HG03457 (cell line): ENCODE results near the gene CTXN3.

Experiments used
- ATAC-seq: cut with Tn5 transposase; IDR thresholded peaks from one replicate; pipeline ENCODE4 v1.9.1; 2021; ENCODE audit warnings: moderate number of reproducible peaks; ENCODE audit not compliant: unreplicated experiment

CTXN3 gene

DNA sequence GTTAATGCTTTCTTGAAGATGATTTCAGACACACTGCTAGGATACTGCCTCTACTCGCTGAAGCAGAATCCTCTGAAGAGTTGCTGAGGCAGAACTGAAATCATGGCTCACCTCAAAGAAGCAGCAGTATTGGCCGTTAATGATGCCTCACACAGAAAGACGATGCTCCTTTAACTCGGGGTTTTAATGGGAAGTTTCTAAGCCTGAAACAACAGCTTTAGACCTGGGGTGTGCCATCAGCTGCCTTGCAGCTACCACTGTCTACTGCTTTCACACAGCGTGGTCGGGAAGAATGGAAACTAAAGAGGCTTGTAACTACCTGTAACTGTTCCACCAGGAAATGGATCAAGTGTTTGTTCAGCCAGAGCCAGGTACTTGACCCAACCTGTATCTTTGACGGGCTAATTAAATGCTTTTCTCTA lies at the start of gene CTXN3:
CTXN3 (plus strand) TSS at position 65 of the 422 bp plus-strand sequence. CDS start 8,440 bp downstream, outside the sequence.
- ATAC-seq, result no peak

DNA sequence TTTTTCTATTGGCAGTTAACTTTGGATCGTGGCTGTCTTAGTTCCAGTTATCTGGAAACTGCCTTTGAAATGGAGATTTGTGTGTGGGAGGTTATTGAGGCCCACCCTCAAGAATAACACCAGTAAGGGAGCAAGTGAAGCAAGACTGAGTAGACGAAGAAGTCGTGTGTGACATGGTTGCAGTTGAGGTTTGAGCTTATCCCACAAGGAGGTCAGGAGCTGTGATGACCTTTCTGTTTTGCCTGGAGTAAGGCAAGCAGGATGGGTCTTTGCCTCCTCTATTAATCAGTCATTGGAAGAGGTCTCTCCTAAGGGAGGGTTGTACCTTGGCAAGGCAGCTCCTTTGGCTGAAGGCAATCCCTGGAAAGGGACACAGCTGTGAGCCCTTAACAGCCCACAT lies 49.6 kb upstream of the CTXN3 start:
- ATAC-seq, result no peak

DNA sequence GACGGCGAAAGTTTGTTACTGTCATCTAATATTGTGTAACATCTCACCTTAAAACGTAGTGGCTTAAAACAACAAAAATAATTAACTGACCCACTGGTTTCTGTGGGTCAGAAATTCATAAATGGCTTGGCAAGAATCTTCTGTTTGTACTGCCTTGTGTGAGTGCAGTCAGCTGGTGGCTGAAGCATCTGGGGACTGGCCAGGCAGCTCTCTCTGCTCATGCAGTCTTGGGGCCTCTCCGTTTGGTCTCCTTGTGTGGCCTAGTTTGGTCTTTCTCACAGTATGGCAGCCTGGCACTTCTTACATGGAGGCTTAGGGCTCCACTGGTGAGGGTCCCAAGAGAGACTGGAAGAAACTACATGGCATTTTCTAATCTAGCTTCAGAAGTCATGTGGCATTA lies 49.0 kb upstream of the CTXN3 start:
- no peak for ATAC-seq

DNA sequence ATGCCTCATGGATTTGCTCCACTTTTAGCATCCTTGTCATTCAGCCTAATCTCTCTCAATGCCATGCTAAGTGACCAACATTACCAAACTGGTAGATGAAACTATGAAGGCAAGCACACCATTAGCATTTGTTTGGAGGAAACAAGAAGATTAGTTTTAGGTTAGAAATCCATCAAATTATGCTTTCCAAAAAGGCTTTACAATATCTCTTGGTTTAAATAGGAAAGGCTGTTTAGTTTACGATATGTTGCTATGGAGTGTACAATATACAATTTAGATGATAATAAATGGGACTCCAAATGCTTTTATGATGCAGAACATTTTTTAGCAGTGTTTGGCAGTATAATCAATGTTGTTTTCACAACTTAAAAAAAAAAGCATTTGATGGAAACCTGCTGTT lies 47.8 kb upstream of the CTXN3 start:
- ATAC-seq, result no peak

DNA sequence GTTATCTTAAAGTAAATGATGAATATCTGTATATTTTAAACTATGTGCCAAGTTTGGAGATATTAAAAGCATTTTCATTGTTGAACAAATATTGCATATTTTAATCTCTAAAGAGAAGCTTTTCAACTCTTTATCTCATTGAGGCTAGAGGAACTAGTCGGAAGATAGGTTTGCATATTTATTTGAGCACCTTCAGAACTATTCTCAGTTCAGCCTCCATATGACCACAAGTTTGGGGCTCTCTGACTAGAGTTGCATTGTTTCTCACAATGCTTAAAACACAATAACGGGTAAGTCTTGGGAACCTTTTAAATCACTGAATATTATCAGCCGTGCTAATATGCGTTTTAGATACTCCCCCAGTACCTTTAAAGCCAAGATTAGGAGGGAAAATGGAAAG lies 47.3 kb upstream of the CTXN3 start:
- no peak for ATAC-seq

DNA sequence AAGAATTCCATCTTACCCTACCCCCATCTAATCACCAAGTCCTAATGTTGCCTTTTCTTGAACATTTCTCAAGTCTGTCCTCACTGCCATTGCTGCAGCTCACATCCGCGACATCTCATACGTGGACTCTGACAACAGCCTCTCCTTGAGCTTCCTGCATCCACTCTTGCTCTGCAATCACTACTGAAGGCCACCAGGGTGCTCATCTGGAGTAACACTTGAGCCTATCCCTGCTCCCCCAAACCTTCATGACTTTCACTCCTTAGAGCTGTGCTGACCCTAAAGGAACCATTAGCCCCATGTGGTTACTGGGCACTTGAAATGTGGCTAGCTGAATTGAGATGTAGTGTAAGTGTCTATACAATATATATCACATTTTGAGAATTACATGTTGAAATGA lies 46.4 kb upstream of the CTXN3 start:
- no peak for ATAC-seq

DNA sequence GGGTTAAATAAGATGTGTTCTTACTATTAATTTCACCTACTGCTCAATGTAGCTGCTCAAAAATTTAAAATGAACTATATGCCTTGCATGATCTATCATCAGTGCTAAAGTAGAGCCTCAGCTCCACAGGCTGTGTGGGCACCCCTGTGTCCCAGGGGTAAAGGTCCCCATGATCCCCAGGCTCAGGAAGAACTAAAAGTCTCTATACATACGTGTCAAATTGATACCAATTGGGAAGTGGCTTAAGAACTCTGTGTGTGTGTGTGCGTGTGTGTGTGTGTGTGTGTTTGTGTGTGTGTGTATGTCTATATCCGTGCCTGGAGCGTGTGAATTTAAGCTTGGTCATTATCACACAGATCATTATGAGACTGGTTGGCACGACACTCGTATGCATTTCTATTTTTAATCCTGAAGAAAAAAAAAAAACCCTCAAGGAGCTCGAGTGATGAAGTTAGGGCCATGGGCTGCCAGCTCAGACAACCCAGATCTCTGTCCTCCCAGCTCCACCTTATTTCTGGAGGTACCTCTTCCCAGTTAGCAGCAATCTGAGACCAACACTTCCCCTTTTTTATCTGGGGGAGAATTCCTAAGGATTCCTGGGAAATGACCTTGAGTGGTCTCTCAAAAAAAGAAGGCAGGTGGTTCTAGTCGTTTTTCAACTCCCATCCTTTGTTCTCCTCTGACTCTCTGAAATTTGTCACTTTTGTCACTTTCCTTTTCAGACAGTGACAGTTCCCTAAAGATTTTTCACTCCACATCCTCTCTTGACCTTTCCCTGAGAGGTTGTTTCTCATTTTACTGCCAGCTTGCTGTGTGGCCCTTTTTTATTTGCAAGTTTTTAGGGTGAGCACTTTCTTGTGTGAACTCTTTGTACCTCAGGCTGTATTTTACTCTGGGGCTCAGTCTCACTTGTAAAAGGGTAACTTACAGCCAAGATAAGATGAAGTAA lies 45.7 kb upstream of the CTXN3 start:
- no peak for ATAC-seq

DNA sequence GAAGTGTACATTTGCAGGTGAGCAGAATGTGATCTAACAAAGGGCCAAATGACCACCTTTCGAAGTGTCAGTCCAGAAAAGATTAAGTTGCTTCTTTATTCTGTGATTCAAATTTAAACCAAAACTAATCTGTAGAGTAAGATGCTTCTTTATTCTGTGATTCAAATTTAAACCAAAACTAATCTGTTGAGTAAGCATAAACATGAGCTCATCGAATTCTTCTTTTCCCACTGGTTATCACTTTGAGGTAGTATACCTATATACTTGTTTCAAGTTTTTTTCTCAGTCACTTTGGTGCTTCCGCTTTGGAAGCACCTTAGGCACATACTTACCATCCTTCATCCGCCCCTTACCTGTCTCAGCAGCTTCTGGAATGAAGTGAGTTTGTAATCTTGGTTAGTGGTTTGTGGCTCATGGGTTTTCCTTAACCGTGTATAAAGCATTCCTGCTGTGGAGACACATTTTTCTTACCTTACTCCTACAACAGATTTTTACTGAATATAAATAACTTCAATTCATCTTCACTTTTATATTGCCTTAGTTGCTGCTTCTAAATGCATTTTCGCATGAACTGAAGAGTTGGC lies 40.7 kb upstream of the CTXN3 start:
- no peak for ATAC-seq

DNA sequence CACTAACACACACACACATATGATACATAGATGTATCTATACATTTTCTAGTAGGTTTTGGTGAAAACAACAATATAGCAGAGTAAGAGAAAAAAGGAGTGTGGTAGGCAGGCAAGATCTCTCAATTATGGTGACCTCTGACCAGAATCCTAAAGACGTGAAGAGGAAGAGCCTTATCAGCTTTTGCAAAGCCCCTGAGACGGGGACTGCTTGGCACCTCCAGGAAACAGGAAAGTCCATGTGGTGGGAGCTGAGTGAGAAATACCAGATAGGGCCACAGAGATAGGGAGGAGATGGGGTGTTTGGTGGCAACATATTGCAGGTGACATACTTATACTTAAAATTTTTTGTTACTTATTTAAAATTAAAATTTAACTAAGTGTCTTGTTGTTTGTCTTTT lies 39.9 kb upstream of the CTXN3 start:
- ATAC-seq, result no peak

DNA sequence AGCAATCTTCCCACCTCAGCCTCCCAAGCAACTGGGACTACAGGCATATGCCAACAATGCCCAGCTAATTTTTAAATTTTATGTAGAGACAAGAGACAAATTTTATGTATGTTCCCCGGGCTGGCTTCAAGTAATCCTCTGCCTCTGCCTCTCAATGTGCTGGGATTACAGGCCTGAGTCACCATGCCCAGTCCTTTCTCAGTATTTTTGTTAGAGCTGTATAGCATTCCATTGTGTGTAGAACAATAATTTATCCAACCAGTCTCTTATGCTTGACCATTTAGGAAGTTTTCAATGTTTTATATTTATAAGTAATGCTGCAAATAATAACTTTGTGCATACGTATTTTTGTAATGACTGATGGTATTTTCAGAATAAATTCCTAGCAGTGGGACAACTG lies 38.9 kb upstream of the CTXN3 start:
- no peak for ATAC-seq

DNA sequence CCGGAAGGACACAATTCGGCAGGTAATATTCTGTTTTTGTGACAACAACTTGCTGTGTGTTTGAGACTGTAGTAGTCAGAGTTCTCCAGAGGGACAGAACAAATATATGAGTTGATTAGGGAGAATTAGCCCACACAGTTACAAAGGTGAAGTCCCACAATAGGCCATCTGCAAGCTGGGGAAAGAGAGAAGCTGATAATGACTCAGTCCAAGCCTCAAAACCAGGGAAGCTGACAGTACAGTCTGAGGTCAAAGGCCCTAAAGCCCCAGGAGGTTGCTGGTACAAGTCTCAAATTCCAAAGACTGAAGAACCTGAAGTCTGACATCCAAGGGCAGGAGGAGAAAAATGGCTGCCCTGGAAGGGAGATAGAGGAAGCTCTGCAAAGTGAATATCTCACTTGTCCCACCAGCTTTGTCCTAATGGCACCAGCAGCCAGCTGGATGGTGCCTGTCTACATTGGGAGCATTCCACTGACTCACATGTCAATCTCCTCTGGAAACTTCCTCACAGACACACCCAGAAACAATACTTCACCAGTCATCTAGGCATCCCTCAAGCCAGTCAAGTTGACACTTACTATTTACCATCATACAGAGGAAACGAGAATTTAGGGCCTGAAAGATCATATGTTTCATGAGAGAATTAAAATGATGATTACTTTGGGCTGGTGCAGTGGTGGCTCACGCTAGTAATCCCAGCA lies 36.3 kb upstream of the CTXN3 start:
- no peak for ATAC-seq

DNA sequence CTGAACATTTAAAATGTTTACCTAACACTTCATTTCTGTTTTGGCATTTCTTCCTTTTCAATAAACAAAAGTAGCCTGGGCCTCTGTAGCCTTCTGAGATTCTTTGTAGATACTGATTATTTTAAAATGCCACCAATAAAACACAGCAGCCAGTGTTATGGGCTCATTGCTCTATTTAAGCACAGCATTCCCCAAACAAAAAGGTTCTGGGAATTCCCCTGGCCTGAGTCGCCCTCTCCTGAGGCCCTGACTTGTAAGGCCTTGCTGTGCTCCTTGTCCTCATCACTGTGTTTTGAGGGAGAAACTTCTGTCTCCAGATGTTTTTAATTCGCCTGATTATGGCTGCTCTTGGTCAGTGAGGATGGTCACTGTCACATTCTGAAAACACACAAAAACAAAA lies 33.0 kb upstream of the CTXN3 start:
- no peak for ATAC-seq

DNA sequence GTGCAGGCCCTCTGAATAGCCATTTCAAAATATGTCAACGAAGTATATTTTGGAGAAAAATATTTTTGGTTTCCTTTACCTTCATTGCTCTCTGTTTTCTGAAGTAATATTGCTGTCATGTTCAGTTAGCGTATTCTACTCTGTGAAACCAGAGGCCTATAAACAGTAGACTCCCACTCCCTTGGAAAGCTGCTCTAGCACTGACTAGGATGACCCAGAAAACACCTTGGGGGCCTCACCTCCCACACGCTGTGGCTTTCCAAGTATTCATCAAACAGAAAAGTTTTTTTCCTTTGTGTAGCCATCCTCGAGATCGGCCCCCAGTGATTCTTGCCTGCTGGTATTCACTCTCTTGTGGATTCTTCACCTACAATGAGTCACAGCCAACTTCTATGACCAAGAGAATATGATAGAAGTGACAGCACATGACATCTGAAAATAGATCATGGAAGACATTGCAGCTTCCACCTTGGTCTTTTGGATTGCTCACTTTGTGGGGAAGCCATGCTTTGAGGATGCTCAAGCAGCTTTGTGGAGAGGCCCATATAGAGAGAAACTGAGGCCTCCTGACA lies 28.9 kb upstream of the CTXN3 start:
- no peak for ATAC-seq

DNA sequence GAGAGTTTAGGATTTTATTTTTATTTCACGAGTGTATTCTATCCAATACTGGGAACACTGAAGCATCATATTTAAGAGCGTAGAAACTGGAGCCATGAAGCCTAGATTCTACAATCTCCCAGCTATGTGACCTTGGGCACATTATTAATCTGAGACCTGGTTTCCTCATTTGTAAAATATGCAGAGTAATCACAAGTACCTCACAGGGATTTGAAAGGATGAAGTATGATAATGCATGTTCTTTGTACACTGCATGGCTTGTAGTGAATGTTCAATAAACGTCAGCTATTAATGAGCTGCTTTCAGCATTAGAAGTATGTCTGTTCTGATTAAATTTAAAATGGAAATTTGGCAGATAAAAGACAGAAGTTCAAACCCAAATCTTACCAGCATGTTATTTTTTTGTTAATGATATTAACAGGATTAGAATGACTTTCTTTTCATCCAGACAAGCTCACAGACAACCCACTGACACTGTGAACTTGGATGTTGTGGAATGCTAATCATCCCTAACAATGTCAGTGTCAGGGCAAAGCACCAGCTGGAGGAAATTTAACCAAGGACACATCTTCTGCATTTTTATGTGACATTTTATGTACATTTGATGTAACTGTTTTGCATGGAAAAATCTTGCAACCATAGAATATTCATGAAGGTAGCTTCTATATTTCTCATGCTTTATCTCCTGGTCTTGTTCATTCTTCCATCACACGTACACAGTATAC lies 27.1 kb upstream of the CTXN3 start:
- no peak for ATAC-seq

DNA sequence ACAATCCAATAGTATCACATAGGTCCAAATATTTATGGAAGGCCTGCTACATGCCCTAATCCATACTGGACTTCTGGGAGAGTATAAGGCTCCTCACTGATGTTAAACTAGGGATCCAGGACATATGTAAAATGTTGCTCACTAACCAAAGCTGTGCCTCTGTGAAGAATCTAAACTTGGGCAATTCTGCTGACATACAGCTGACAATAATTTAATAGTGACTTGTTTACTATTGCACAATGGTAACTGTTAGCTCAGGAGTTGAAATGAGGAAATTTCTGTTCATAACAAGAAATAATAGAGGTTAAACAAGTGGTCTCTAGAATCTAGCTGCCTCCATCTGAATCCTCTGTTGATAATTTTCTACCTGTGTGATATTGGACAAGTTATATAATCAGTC lies 14.9 kb upstream of the CTXN3 start:
- ATAC-seq, result no peak

DNA sequence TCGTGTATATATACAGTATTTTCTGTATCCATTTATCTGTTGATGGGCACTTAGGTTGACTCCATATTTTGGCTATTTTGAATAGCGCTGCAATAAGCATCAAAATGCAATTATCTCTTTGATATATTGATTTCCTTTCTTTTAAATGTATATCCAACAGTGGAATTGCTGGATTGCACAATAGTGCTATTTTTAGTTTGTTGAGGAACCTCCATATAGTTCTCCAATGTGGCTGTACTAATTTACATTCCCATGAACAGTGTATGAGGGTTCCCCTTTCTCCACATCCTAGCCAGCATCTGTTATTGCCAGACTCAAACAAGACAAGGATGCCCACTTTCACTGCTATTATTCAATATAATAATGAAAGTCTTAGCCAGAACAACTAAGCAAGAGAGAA lies 9.1 kb upstream of the CTXN3 start:
- ATAC-seq, result no peak

DNA sequence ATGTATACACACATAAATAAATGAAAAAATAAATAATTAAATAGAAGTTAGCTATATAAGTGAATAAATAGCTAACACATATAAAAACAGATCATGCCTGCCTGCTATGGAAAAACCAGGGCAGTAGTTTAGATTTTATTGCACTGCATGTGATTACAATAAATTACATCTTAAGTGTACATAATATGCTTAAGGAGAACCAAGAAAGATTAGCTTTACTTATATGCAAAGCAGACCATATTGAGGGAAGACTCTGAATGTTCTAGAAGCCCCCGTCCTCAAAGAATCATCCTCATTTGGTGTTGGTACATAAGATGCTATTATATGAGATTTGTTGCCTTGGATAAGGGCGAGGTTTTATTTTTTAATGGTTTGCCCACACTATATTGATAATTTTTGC lies 5.9 kb upstream of the CTXN3 start:
- no peak for ATAC-seq

DNA sequence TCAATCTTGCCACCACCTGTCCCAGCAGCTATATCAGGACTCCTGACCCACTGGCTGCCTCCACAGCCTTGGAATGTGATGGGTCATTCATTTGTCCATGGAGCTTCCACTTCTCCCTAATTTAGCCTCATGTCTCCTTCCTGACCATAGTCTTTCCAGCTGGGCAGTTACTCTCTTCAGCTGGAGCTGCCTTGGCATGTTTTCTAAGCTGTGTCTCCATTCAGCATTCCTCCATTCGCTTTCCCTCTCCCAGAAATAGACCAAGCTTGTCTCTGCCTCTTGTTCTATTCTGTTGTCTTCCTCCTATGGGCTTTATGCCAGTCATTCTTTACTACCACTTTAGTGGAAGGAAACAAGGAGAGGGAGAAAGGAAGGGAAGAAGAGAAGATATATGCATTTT lies 5.3 kb upstream of the CTXN3 start:
- no peak for ATAC-seq

DNA sequence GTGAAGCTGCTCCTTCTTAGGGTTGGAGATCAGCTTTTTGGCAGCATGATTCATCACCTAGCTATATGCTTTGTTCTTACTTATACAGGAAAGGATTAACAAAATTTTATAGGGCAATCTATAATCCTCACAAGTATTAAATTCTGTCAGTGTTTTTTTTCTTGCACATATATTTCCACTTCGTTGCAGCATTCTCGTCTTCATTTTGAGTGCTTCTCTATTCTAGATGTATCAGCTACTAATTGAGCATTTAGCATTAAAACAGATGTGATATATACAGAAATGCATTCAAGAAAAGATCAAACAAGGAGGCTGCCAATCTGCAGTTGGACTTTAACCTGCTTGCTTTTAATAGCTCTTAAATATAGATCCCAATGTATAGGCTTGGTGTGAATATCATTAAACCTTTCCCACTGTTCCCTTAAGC lies 3.6 kb upstream of the CTXN3 start:
- ATAC-seq, result no peak

DNA sequence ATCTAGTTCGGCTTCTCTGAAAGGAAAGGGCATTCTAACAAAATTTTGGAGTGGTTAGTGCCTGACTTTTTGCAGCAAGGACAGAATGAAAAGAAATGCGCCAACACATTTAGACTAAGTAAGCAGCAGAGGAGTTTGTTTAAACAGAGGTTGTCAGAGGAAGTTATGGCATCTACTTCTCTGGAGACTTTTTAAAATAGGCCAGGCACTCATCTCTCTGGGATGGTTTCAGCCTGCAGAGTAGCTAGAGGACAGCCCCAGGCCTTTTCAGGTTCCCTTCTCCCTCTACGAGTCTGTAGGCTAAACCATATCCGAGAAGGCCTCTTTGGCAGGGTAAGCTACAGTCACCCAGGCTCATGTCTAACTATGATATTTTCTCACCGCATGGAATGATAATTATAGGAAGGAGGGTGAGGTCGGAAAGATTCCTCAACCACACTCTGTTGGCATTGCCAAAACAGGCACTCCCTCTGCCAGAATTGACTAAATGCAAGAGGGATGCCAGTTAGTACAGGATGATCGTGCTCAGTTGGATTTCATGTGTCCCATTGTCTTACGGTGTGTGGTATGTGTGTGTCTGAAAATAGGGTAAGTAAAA lies 1.4 kb upstream of the CTXN3 start:
- no peak for ATAC-seq
